ENCODE measurements around the gene DNAJC27.

DNA sequence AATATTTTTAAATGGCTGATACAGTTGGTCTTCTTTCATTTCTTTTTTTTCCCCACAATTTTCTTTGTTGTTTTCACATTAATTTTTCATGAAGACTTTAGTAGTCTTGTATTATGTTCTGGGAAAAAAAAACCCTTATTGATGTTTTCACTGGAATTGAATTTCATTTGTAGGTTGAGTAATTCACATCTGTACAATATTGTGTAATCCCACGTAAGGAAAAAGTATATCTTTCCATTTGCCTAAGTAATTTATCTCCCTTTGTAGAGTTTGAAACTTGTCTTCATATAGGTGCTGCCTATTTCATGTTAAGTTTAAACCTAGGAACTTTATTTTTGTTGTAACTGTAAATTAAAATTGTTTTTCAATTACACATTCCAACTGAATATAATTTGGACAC lies 2.0 kb downstream of the DNAJC27 start:
- TF ChIP-seq, protein P1, sequence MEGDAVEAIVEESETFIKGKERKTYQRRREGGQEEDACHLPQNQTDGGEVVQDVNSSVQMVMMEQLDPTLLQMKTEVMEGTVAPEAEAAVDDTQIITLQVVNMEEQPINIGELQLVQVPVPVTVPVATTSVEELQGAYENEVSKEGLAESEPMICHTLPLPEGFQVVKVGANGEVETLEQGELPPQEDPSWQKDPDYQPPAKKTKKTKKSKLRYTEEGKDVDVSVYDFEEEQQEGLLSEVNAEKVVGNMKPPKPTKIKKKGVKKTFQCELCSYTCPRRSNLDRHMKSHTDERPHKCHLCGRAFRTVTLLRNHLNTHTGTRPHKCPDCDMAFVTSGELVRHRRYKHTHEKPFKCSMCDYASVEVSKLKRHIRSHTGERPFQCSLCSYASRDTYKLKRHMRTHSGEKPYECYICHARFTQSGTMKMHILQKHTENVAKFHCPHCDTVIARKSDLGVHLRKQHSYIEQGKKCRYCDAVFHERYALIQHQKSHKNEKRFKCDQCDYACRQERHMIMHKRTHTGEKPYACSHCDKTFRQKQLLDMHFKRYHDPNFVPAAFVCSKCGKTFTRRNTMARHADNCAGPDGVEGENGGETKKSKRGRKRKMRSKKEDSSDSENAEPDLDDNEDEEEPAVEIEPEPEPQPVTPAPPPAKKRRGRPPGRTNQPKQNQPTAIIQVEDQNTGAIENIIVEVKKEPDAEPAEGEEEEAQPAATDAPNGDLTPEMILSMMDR (IDR thresholded peaks at IDR 0.05), result no peak
- TF ChIP-seq POLR2AphosphoS5 (IDR thresholded peaks at IDR 0.05), result no peak
- no peak for TF ChIP-seq POLR2A (IDR thresholded peaks at IDR 0.05)

Data from transverse colon (tissue), 4 donors.